HG02943 (cell line): ENCODE results near the gene CELF2.

Source experiments
- ATAC-seq: cut with Tn5 transposase; IDR thresholded peaks from one replicate; pipeline ENCODE4 v1.9.1; 2021; ENCODE audit warnings: mild to moderate bottlenecking, low read depth, moderate library complexity; ENCODE audit not compliant: unreplicated experiment

Gene CELF2

GRCh38 chr10:11050301-11051287 lies 32.9 kb downstream of the CELF2 start:
- no peak for ATAC-seq

GRCh38 chr10:11057018-11057417 lies 39.3 kb downstream of the CELF2 start:
- no peak for ATAC-seq

- ATAC-seq: no peak
These were observed 39.8 kb downstream of the CELF2 start for GRCh38 chr10:11057448-11057847.

- no peak for ATAC-seq
These were observed 40.3 kb downstream of the CELF2 start for GRCh38 chr10:11057994-11058393.

- ATAC-seq: no peak
These were observed 41.3 kb downstream of the CELF2 start for GRCh38 chr10:11058965-11059364.

GRCh38 chr10:11063856-11064255 lies 46.2 kb downstream of the CELF2 start:
- ATAC-seq: no peak

GRCh38 chr10:11064832-11065231 lies 47.2 kb downstream of the CELF2 start:
- ATAC-seq: no peak

- ATAC-seq: no peak
These were observed 47.9 kb downstream of the CELF2 start for GRCh38 chr10:11065567-11065966.

GRCh38 chr10:11066520-11066919 lies 48.8 kb downstream of the CELF2 start:
- no peak for ATAC-seq

- ATAC-seq: no peak
These were observed 51.4 kb downstream of the CELF2 start for GRCh38 chr10:11068861-11069633.

- no peak for ATAC-seq
These were observed 55.7 kb downstream of the CELF2 start for GRCh38 chr10:11073410-11073809.

- no peak for ATAC-seq
These were observed 57.0 kb downstream of the CELF2 start for GRCh38 chr10:11074536-11075267.

- no peak for ATAC-seq
These were observed 58.5 kb downstream of the CELF2 start for GRCh38 chr10:11076221-11076620.

GRCh38 chr10:11080564-11080984 lies 62.9 kb downstream of the CELF2 start:
- ATAC-seq: no peak

GRCh38 chr10:11081408-11081807 lies 63.7 kb downstream of the CELF2 start:
- ATAC-seq: no peak

GRCh38 chr10:11082526-11082925 lies 64.9 kb downstream of the CELF2 start:
- no peak for ATAC-seq

GRCh38 chr10:11083051-11083450 lies 65.4 kb downstream of the CELF2 start:
- ATAC-seq: no peak

- ATAC-seq: no peak
These were observed 67.9 kb downstream of the CELF2 start for GRCh38 chr10:11085545-11085944.

- ATAC-seq: no peak
These were observed 68.6 kb downstream of the CELF2 start for GRCh38 chr10:11086177-11086840.

GRCh38 chr10:11087372-11087771 lies 69.7 kb downstream of the CELF2 start:
- ATAC-seq: no peak
